G401 (cell line): ENCODE measurements around the gene IPO11. TPM values are rescaled to one million over a fixed set of nuclear protein-coding genes. Genes with fewer than 3 reads are reported as not detected.

ENCODE experiments used
- DNase-seq: peaks from one replicate; pipeline ENCODE4 v3.0.0-alpha.2; 2015; ENCODE audit warnings: low spot score
- in situ Hi-C: cut with HindIII; loops from 2 replicates; pipeline ENCODE4 v1.10.0; 2016; ENCODE audit warnings: low sequenced_read_pairs, mixed read lengths
- total RNA-seq: library from RNA; depleted of rRNA; stranded (reverse); fragments of >200 nt; shearing (Covaris generic); gene quantifications from 2 replicates; pipeline ENCODE4 v1.2.3, GENCODE V29; 2014; rRNA removed

IPO11 gene
- total RNA-seq, result 40.1 and 48.2 TPM in 2 replicates

- in situ Hi-C loops, result no loop called here
- peak; percentile 100 for DNase-seq
Observed at GRCh38 chr5:62412549-62413329, at the start of gene IPO11. IPO11 (plus strand) TSS chr5:62412763; CDS start chr5:62437280, 24,517 bp downstream.

- in situ Hi-C loops, result no loop called here
- no peak for DNase-seq
Observed at GRCh38 chr5:62369039-62369438, 43.5 kb upstream of the IPO11 start.

- DNase-seq, result no peak
- in situ Hi-C loops, result no loop called here
Observed at GRCh38 chr5:62371409-62371808, 41.2 kb upstream of the IPO11 start.

GRCh38 chr5:62372600-62372999, 40.0 kb upstream of the IPO11 start:
- no peak for DNase-seq
- in situ Hi-C loops, result no loop called here

- no peak for DNase-seq
- in situ Hi-C loops, result no loop called here
Observed at GRCh38 chr5:62373382-62373781, 39.2 kb upstream of the IPO11 start.

- DNase-seq, result no peak
- in situ Hi-C loops, result no loop called here
Observed at GRCh38 chr5:62374090-62374489, 38.5 kb upstream of the IPO11 start.

GRCh38 chr5:62375627-62376026, 36.9 kb upstream of the IPO11 start:
- in situ Hi-C loops, result no loop called here
- DNase-seq, result no peak

GRCh38 chr5:62376064-62376463, 36.5 kb upstream of the IPO11 start:
- in situ Hi-C loops, result no loop called here
- no peak for DNase-seq

GRCh38 chr5:62385131-62385530, 27.4 kb upstream of the IPO11 start:
- in situ Hi-C loops, result no loop called here
- no peak for DNase-seq

- in situ Hi-C loops, result no loop called here
- no peak for DNase-seq
Observed at GRCh38 chr5:62385816-62386400, 26.7 kb upstream of the IPO11 start.

- in situ Hi-C loops, result no loop called here
- DNase-seq, result no peak
Observed at GRCh38 chr5:62386824-62387223, 25.7 kb upstream of the IPO11 start.

GRCh38 chr5:62395210-62395950, 17.2 kb upstream of the IPO11 start:
- in situ Hi-C loops, result no loop called here
- DNase-seq, result no peak

GRCh38 chr5:62403411-62404250, 8.9 kb upstream of the IPO11 start, which contains the start of gene DIMT1:
DIMT1 (minus strand) TSS chr5:62403905; CDS start chr5:62403772, 133 bp downstream.
- in situ Hi-C loops, result no loop called here
- DNase-seq, result peak; percentile 99

- in situ Hi-C loops, result no loop called here
- no peak for DNase-seq
Observed at GRCh38 chr5:62413711-62414110, 1.1 kb downstream of the IPO11 start.

- in situ Hi-C loops, result no loop called here
- no peak for DNase-seq
Observed at GRCh38 chr5:62418462-62419076, 6.0 kb downstream of the IPO11 start.

- in situ Hi-C loops, result no loop called here
- no peak for DNase-seq
Observed at GRCh38 chr5:62419609-62420008, 7.0 kb downstream of the IPO11 start.

GRCh38 chr5:62421414-62421813, 8.9 kb downstream of the IPO11 start:
- in situ Hi-C loops, result no loop called here
- no peak for DNase-seq

GRCh38 chr5:62424763-62425162, 12.2 kb downstream of the IPO11 start:
- no peak for DNase-seq
- in situ Hi-C loops, result no loop called here
